GM19023 (cell line): ENCODE measurements around the gene PPP6R1.
"Not testable (repeated sequence)": the region's sequence is repeated elsewhere in the genome, so short reads cannot be mapped to it uniquely, and the experiment has no call there.

Experiments
- ATAC-seq: cut with Tn5 transposase; IDR thresholded peaks from one replicate; pipeline ENCODE4 v1.9.1; 2021; ENCODE audit warnings: mild to moderate bottlenecking, moderate library complexity; ENCODE audit not compliant: unreplicated experiment

Gene PPP6R1

GRCh38 chr19:55224679-55225414 is 34.0 kb downstream of the PPP6R1 start:
- not testable (repeated sequence) for ATAC-seq

GRCh38 chr19:55224038-55224665 is 34.7 kb downstream of the PPP6R1 start:
- no peak for ATAC-seq

- no peak for ATAC-seq
Observed at GRCh38 chr19:55223291-55224037, 35.4 kb downstream of the PPP6R1 start.

- ATAC-seq = no peak
Observed at GRCh38 chr19:55220525-55220924, 38.3 kb downstream of the PPP6R1 start.

- no peak for ATAC-seq
Observed at GRCh38 chr19:55216461-55217198, 42.2 kb downstream of the PPP6R1 start.

- no peak for ATAC-seq
Observed at GRCh38 chr19:55213547-55213946, 45.3 kb downstream of the PPP6R1 start.

GRCh38 chr19:55212447-55212846 is 46.4 kb downstream of the PPP6R1 start:
- ATAC-seq = no peak

GRCh38 chr19:55209693-55210472 is 48.9 kb downstream of the PPP6R1 start:
- no peak for ATAC-seq

- ATAC-seq = no peak
Observed at GRCh38 chr19:55208880-55209692, 49.7 kb downstream of the PPP6R1 start, which contains the start of gene PTPRH. TSS of gene PTPRH (minus strand) at chr19:55209501. CDS start at chr19:55209433, 68 bp downstream.

- no peak for ATAC-seq
Observed at GRCh38 chr19:55206664-55207500, 51.9 kb downstream of the PPP6R1 start.

- not testable (repeated sequence) for ATAC-seq
Observed at GRCh38 chr19:55202199-55202598, 56.6 kb downstream of the PPP6R1 start.

- no peak for ATAC-seq
Observed at GRCh38 chr19:55199620-55200204, 59.1 kb downstream of the PPP6R1 start.

GRCh38 chr19:55198651-55199050 is 60.2 kb downstream of the PPP6R1 start:
- no peak for ATAC-seq

- no peak for ATAC-seq
Observed at GRCh38 chr19:55197528-55197927, 61.3 kb downstream of the PPP6R1 start.

GRCh38 chr19:55196803-55197202 is 62.0 kb downstream of the PPP6R1 start:
- ATAC-seq = no peak

GRCh38 chr19:55193481-55193880 is 65.3 kb downstream of the PPP6R1 start:
- ATAC-seq = no peak

- no peak for ATAC-seq
Observed at GRCh38 chr19:55189403-55189835, 69.4 kb downstream of the PPP6R1 start.

GRCh38 chr19:55188625-55189024 is 70.2 kb downstream of the PPP6R1 start:
- no peak for ATAC-seq
